Measurements from ENCODE around the gene CLBA1.

Gene CLBA1

GRCh38 chr14:104999361-104999760 is 13.8 kb downstream of the CLBA1 start:
- no peak overlapping the region for H3K9ac ChIP-seq (ENCODE audit: low read depth, low read length)
- H3K4me1 ChIP-seq (ENCODE audit: insufficient read depth, low read length): no peaks in the 10 kb centered on the region
- no peak overlapping the region for H3K4me3 ChIP-seq (ENCODE audit: low read length)
- H3K36me3 ChIP-seq (ENCODE audit: insufficient read depth, low read length): no peaks in the 10 kb centered on the region
- H3K9me3 ChIP-seq (ENCODE audit: insufficient read depth, low read depth, low read length): no peaks in the 10 kb centered on the region
- no peaks in the 10 kb centered on the region for H3K27me3 ChIP-seq (ENCODE audit: insufficient read depth, low read length)
- WGBS: 92% methylated on average over 3 of the region's 3 CpGs
- no peak overlapping the region for H3K27ac ChIP-seq (ENCODE audit: low read depth, low read length)

- H3K27ac ChIP-seq (ENCODE audit: low read depth, low read length): no peak overlapping the region
- no peaks in the 10 kb centered on the region for H3K27me3 ChIP-seq (ENCODE audit: insufficient read depth, low read length)
- H3K4me3 ChIP-seq (ENCODE audit: low read length): no peak overlapping the region
- H3K36me3 ChIP-seq (ENCODE audit: insufficient read depth, low read length): peaks cover 34% of the 10 kb centered on the region
- H3K9ac ChIP-seq (ENCODE audit: low read depth, low read length): no peak overlapping the region
- H3K9me3 ChIP-seq (ENCODE audit: insufficient read depth, low read depth, low read length): no peaks in the 10 kb centered on the region
- no peaks in the 10 kb centered on the region for H3K4me1 ChIP-seq (ENCODE audit: insufficient read depth, low read length)
- 95% methylated on average over 20 of the region's 20 CpGs for WGBS
These were observed 19.8 kb downstream of the CLBA1 start for GRCh38 chr14:105005329-105005928.

GRCh38 chr14:105005929-105006830 is 20.6 kb downstream of the CLBA1 start:
- H3K36me3 ChIP-seq (ENCODE audit: insufficient read depth, low read length): peaks cover 41% of the 10 kb centered on the region
- H3K9ac ChIP-seq (ENCODE audit: low read depth, low read length): no peak overlapping the region
- no peaks in the 10 kb centered on the region for H3K27me3 ChIP-seq (ENCODE audit: insufficient read depth, low read length)
- no peak overlapping the region for H3K4me3 ChIP-seq (ENCODE audit: low read length)
- 94% methylated on average over 21 of the region's 21 CpGs for WGBS
- no peaks in the 10 kb centered on the region for H3K9me3 ChIP-seq (ENCODE audit: insufficient read depth, low read depth, low read length)
- no peak overlapping the region for H3K27ac ChIP-seq (ENCODE audit: low read depth, low read length)
- H3K4me1 ChIP-seq (ENCODE audit: insufficient read depth, low read length): no peaks in the 10 kb centered on the region

- Histone ChIP-seq H3K27me3 (ENCODE audit: insufficient read depth, low read length) (no peaks in the 10 kb centered on the region), H3K36me3 (ENCODE audit: insufficient read depth, low read length) (peaks cover 50% of the 10 kb centered on the region), H3K4me3 (ENCODE audit: low read length) (no peak overlapping the region), H3K4me1 (ENCODE audit: insufficient read depth, low read length) (no peaks in the 10 kb centered on the region), H3K9ac (ENCODE audit: low read depth, low read length) (no peak overlapping the region), H3K27ac (ENCODE audit: low read depth, low read length) (0 out of 2 replicates have a peak overlapping the region, but pooled peaks have one; percentile 15), H3K9me3 (ENCODE audit: insufficient read depth, low read depth, low read length) (no peaks in the 10 kb centered on the region)
- WGBS: 89% methylated on average over 21 of the region's 21 CpGs
These were observed 21.4 kb downstream of the CLBA1 start for GRCh38 chr14:105006831-105007592.

- Histone ChIP-seq H3K9me3 (ENCODE audit: insufficient read depth, low read depth, low read length) (no peaks in the 10 kb centered on the region), H3K4me1 (ENCODE audit: insufficient read depth, low read length) (no peaks in the 10 kb centered on the region), H3K36me3 (ENCODE audit: insufficient read depth, low read length) (peaks cover 50% of the 10 kb centered on the region), H3K4me3 (ENCODE audit: low read length) (no peak overlapping the region), H3K27me3 (ENCODE audit: insufficient read depth, low read length) (no peaks in the 10 kb centered on the region), H3K9ac (ENCODE audit: low read depth, low read length) (no peak overlapping the region), H3K27ac (ENCODE audit: low read depth, low read length) (no peak overlapping the region)
- 93% methylated on average over 19 of the region's 19 CpGs for WGBS
These were observed 22.1 kb downstream of the CLBA1 start for GRCh38 chr14:105007593-105008264.

GRCh38 chr14:105010106-105010505 is 24.5 kb downstream of the CLBA1 start:
- no peak overlapping the region for H3K27ac ChIP-seq (ENCODE audit: low read depth, low read length)
- no peaks in the 10 kb centered on the region for H3K4me1 ChIP-seq (ENCODE audit: insufficient read depth, low read length)
- H3K9ac ChIP-seq (ENCODE audit: low read depth, low read length): no peak overlapping the region
- WGBS: 97% methylated on average over 4 of the region's 4 CpGs
- H3K9me3 ChIP-seq (ENCODE audit: insufficient read depth, low read depth, low read length): no peaks in the 10 kb centered on the region
- H3K36me3 ChIP-seq (ENCODE audit: insufficient read depth, low read length): peaks cover 57% of the 10 kb centered on the region
- H3K4me3 ChIP-seq (ENCODE audit: low read length): no peak overlapping the region
- no peaks in the 10 kb centered on the region for H3K27me3 ChIP-seq (ENCODE audit: insufficient read depth, low read length)

GRCh38 chr14:105010891-105011291 is 25.3 kb downstream of the CLBA1 start:
- WGBS: 92% methylated on average over 17 of the region's 17 CpGs
- no peaks in the 10 kb centered on the region for H3K27me3 ChIP-seq (ENCODE audit: insufficient read depth, low read length)
- H3K4me3 ChIP-seq (ENCODE audit: low read length): no peak overlapping the region
- H3K27ac ChIP-seq (ENCODE audit: low read depth, low read length): no peak overlapping the region
- H3K9me3 ChIP-seq (ENCODE audit: insufficient read depth, low read depth, low read length): no peaks in the 10 kb centered on the region
- no peak overlapping the region for H3K9ac ChIP-seq (ENCODE audit: low read depth, low read length)
- peaks cover 57% of the 10 kb centered on the region for H3K36me3 ChIP-seq (ENCODE audit: insufficient read depth, low read length)
- no peaks in the 10 kb centered on the region for H3K4me1 ChIP-seq (ENCODE audit: insufficient read depth, low read length)

- WGBS: 96% methylated on average over 29 of the region's 29 CpGs
- Histone ChIP-seq H3K27me3 (ENCODE audit: insufficient read depth, low read length) (no peaks in the 10 kb centered on the region), H3K9me3 (ENCODE audit: insufficient read depth, low read depth, low read length) (no peaks in the 10 kb centered on the region), H3K36me3 (ENCODE audit: insufficient read depth, low read length) (peaks cover 56% of the 10 kb centered on the region), H3K9ac (ENCODE audit: low read depth, low read length) (no peak overlapping the region), H3K27ac (ENCODE audit: low read depth, low read length) (no peak overlapping the region), H3K4me3 (ENCODE audit: low read length) (no peak overlapping the region), H3K4me1 (ENCODE audit: insufficient read depth, low read length) (peaks cover 5% of the 10 kb centered on the region)
These were observed 25.9 kb downstream of the CLBA1 start for GRCh38 chr14:105011312-105011990.

- Histone ChIP-seq H3K9me3 (ENCODE audit: insufficient read depth, low read depth, low read length) (no peaks in the 10 kb centered on the region), H3K4me1 (ENCODE audit: insufficient read depth, low read length) (peaks cover 11% of the 10 kb centered on the region), H3K27ac (ENCODE audit: low read depth, low read length) (no peak overlapping the region), H3K36me3 (ENCODE audit: insufficient read depth, low read length) (peaks cover 56% of the 10 kb centered on the region), H3K27me3 (ENCODE audit: insufficient read depth, low read length) (no peaks in the 10 kb centered on the region), H3K9ac (ENCODE audit: low read depth, low read length) (no peak overlapping the region), H3K4me3 (ENCODE audit: low read length) (no peak overlapping the region)
- 91% methylated on average over 23 of the region's 23 CpGs for WGBS
These were observed 26.8 kb downstream of the CLBA1 start for GRCh38 chr14:105012171-105012985.

Data from HUES64 (cell line).